ENCODE data around the gene RUNX2. TPM values are rescaled to one million over a fixed set of nuclear protein-coding genes. Genes with fewer than 3 reads are reported as not detected.
A peak's percentile ranks its signal among the peaks of the same experiment; 100 is the strongest.

RUNX2 gene
- total RNA-seq, 1 donor from 2014 or later, result 3.7 TPM

GRCh38 chr6:45584127-45584526 is 256.0 kb downstream of the RUNX2 start:
- intact Hi-C loops (cut with DNase I), result no loop called here
- H3K27me3 ChIP-seq (ENCODE audit: low read depth), result no peaks in the 10 kb centered on the region
- no peak for DNase-seq
- H3K4me1 ChIP-seq, result no peaks in the 10 kb centered on the region
- TF ChIP-seq, protein P1, sequence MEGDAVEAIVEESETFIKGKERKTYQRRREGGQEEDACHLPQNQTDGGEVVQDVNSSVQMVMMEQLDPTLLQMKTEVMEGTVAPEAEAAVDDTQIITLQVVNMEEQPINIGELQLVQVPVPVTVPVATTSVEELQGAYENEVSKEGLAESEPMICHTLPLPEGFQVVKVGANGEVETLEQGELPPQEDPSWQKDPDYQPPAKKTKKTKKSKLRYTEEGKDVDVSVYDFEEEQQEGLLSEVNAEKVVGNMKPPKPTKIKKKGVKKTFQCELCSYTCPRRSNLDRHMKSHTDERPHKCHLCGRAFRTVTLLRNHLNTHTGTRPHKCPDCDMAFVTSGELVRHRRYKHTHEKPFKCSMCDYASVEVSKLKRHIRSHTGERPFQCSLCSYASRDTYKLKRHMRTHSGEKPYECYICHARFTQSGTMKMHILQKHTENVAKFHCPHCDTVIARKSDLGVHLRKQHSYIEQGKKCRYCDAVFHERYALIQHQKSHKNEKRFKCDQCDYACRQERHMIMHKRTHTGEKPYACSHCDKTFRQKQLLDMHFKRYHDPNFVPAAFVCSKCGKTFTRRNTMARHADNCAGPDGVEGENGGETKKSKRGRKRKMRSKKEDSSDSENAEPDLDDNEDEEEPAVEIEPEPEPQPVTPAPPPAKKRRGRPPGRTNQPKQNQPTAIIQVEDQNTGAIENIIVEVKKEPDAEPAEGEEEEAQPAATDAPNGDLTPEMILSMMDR (IDR thresholded peaks at IDR 0.05), result no peak
- H3K9me3 ChIP-seq, result no peaks in the 10 kb centered on the region
- no peak for ATAC-seq
- H3K27ac ChIP-seq, result no peak overlapping the region
- H3K36me3 ChIP-seq, result no peaks in the 10 kb centered on the region
- no peak overlapping the region for H3K4me3 ChIP-seq

GRCh38 chr6:45586216-45587171 is 258.4 kb downstream of the RUNX2 start:
- TF ChIP-seq, protein P1 (IDR thresholded peaks at IDR 0.05), result no peak
- H3K9me3 ChIP-seq, result no peaks in the 10 kb centered on the region
- H3K4me1 ChIP-seq, result no peaks in the 10 kb centered on the region
- DNase-seq, result no peak
- ATAC-seq, result peak; percentile 19 to 60
- H3K4me3 ChIP-seq, result no peak overlapping the region
- intact Hi-C loops (cut with DNase I), result no loop called here
- no peaks in the 10 kb centered on the region for H3K27me3 ChIP-seq (ENCODE audit: low read depth)
- no peaks in the 10 kb centered on the region for H3K36me3 ChIP-seq
- no peak overlapping the region for H3K27ac ChIP-seq

DNA sequence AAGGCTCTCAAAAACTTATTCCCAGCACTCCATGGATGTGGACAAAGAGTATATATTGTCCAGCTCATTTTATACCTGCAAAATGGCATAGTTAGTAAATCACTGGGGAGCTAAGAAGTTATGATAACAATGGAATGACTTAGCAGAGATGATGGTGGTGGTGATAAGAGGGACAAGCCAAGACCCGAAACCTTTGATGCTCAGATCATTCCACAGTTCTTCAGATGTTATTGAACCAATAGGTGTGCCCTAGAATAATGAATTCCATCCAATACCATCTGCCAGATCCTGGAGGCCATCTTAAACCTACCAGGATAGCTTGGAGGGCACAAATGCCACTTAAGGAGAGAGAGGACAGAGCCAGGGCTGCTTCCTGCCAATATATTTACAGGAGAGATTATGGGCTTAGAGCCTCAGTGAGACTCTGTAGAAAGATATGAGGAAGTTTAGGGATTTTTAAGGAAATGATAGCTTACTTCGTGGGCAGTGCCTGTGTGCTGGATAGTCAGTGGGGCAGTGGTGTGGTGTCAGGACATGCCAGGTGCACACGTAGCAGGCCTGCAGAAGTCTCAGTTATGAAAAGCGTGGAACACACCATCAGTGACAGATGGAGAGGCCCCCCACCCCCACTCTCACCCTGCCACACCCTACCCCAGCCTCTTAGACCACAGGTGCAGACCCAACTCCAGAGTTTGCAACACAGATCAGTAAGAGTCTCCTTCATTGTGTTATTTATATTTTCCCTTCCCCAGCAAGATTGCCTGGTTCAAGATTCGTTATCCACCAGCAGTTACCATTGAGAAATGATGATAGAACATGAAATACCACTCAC is 259.3 kb downstream of the RUNX2 start:
- no peaks in the 10 kb centered on the region for H3K36me3 ChIP-seq
- no peaks in the 10 kb centered on the region for H3K27me3 ChIP-seq (ENCODE audit: low read depth)
- DNase-seq, result no peak
- ATAC-seq, result no peak
- H3K9me3 ChIP-seq, result no peaks in the 10 kb centered on the region
- TF ChIP-seq, protein P1 (IDR thresholded peaks at IDR 0.05), result no peak
- H3K27ac ChIP-seq, result no peak overlapping the region
- intact Hi-C loops (cut with DNase I), result no loop called here
- H3K4me3 ChIP-seq, result no peak overlapping the region
- no peaks in the 10 kb centered on the region for H3K4me1 ChIP-seq

DNA sequence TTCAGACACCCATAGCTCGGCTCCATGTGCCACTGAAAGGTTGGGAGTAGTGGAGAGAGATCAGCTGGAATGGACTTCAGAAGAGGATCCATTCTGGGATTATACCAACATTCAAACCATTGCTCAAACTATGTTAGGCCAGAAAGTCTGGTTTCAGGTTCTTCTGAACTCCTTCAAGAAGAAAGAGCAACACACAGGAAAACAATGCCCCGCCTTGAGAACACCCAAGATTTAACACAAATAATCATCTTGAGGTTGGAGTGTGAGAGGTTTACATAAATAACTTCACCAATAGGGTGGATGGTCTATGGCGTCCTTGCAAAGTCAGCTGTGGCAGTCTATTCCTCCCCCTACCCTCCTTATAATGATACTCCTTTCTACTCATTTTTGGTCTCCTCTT is 261.2 kb downstream of the RUNX2 start:
- H3K4me1 ChIP-seq, result no peaks in the 10 kb centered on the region
- no peaks in the 10 kb centered on the region for H3K9me3 ChIP-seq
- ATAC-seq, result no peak
- no peaks in the 10 kb centered on the region for H3K36me3 ChIP-seq
- DNase-seq, result no peak
- no peaks in the 10 kb centered on the region for H3K27me3 ChIP-seq (ENCODE audit: low read depth)
- TF ChIP-seq, protein P1 (IDR thresholded peaks at IDR 0.05), result no peak
- intact Hi-C loops (cut with DNase I), result no loop called here
- H3K4me3 ChIP-seq, result no peak overlapping the region
- no peak overlapping the region for H3K27ac ChIP-seq

- TF ChIP-seq, protein P1 (IDR thresholded peaks at IDR 0.05), result no peak
- Histone ChIP-seq H3K9me3 (no peaks in the 10 kb centered on the region), H3K4me1 (no peaks in the 10 kb centered on the region), H3K27me3 (ENCODE audit: low read depth) (no peaks in the 10 kb centered on the region), H3K4me3 (no peak overlapping the region), H3K27ac (no peak overlapping the region), H3K36me3 (no peaks in the 10 kb centered on the region)
- DNase-seq, result no peak
- ATAC-seq, result peak in 1 of 2 donors; percentile 12
- intact Hi-C loops (cut with DNase I), result no loop called here
Observed at GRCh38 chr6:45590226-45590625, 262.1 kb downstream of the RUNX2 start.

All from lower lobe of right lung (tissue), 2 donors.